Daoy (cell line): ENCODE data around the gene AKNA. TPM values are rescaled to one million over a fixed set of nuclear protein-coding genes. Genes with fewer than 3 reads are reported as not detected.

Source experiments
- DNase-seq: peaks from one replicate; pipeline ENCODE4 v3.0.0-alpha.2; 2015; ENCODE audit warnings: low read depth
- total RNA-seq: library from RNA; depleted of rRNA; stranded (reverse); fragments of >200 nt; shearing (Covaris generic); gene quantifications from 2 replicates; pipeline ENCODE4 v1.2.3, GENCODE V29; 2014

Gene AKNA
- total RNA-seq, 1 experiment from 2014 or later, result 1.5 TPM

DNA sequence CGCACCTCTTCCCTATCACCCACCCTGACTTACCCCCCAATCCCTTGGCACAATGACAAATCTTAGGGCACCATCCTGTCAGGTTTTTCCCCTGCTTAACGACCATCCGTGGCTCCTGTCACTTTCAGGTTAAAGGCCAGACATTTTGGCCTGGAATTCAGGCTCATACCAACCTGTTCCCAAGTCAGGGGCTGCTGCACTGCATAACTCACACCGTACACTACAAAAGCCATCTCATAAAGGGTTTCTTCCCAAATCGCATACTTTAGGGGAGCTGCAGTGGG lies 7.5 kb upstream of the AKNA start:
- DNase-seq, result no peak

DNA sequence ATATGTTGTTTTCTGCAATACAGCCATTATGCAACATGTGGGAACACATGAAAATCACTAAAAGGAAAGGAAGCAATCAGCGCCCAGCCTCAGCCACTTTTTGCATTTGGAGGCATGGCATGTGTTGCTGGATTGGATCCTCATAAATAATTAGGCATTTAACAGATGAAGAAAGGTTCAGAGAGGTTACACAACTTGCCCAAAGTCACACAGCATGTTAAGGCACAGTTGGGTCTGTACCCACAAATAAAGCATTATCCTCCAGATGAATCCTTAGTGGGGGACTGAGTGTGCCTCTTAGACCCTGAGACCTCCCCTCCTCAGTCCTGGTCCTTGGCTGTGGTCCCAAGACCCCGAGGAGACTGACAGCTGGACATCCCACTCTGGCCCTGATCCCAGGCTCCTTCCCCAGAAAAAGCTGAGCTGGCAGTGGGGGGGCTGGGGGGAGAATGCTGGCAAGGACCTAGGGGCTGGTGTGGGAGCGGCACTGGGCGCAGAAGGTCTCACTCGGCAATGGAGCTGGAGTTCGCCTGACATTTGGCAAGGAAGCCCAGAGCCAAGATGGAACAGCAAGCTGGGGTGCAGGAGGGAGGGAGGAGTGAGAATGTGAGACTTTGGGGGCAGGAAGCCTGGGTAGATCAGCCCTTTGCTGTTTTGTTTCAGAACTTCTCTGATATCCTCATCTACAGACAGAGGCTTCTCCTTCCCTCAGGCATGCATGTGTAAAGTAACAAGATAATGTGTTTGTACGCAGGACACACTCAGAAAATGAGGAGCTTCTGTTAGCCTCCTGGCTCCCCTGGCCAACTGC lies 6.9 kb upstream of the AKNA start:
- DNase-seq, result no peak

DNA sequence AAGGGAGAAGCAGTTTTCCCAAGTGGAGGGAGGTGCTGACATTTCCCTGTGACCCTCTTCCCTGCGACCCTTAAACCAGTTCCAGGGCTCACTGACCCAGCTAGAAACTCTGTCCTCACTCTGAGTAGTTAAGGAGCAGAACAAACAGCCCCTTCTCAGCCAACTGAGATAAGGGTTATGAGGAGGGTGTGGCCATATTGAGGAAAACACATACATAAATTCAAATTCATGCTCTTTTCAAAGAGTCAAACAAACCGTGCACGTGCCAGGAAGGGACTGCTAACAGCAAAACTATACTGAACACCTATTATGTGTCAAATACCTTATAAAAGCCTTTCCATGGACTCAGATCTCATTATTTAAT lies 4.9 kb upstream of the AKNA start:
- DNase-seq, result no peak

DNA sequence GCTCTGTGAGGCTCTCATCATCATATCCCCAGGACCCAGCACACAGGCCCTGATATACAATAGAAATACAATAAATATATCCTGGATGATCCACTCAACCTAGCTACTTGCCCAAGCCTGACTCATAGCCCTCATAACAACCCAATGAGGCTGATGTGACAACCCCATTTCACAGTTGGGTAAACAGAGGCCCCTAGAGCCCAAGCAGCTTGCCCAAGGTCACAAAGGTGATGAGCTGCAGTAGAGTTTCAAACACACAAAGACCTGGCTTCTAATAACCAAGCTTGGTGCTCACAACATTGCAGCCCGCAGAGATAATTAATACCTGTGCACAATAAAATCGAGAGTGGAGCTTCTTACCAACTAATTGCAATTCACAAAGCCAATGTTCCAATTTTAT lies 3.2 kb upstream of the AKNA start:
- no peak for DNase-seq

DNA sequence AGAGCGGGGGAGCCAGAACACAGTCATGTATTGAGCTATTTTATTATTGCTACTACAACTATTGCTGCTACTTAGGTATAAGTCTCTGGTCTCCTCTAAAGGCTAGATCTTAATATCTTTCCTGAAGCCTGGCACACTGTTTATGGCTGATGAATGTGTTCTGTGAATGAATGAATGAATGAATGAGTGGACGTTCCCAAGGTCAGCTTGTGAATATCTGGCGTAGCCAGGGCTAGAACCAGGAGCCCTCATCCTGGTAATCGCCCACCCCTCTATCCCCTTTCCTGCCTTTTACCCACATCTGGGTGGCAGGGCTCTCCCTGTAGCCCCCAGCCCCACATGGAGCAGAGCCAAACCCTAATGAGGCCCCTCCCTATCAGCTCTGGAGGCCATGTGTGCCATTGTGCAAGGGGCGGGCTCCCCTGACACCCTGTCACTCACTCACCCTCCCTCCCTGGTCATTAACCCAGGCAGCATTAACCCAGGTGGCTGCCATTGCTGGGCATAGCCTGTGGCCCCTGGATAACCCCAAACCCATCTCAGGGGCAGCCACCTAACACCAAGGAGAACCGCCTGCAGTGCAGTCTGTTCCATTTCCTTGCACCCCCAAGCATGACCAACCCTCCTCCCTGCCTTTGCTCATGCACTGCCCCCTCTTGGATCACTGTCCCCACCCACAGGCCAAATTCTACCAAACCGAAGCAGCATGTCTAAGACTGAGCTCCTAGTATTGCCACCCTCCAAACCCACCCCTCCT lies 2.0 kb upstream of the AKNA start:
- no peak for DNase-seq

DNA sequence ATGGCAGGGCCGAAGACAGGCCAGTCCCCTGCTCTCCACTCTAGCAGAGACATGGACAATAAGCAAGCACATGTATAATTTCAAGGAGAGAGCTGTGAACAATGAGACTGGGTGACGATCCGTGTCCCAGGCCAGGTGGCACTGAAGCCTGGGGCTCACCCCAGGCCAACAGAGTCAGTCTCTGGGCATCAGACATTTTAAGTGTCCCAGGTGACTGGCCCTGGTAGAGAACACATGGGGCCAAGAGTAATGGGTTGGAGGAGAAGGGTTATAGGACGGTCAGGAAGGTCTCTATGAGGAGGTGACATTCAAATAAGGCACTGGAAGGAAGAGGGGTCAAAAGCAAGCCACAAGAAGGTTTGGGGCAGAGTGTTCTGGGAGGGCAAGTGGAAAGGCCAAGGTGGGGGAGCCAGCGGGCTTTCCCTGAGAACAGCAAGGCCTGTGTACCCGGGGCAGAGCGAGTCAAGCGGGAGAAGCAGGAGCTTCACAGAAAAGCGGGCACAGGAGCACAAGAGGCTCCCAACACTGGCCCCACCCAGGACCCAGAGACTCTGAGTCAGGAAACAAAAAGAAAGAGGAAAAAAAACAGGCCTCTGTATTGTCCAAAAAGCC lies 1.1 kb upstream of the AKNA start:
- no peak for DNase-seq

DNA sequence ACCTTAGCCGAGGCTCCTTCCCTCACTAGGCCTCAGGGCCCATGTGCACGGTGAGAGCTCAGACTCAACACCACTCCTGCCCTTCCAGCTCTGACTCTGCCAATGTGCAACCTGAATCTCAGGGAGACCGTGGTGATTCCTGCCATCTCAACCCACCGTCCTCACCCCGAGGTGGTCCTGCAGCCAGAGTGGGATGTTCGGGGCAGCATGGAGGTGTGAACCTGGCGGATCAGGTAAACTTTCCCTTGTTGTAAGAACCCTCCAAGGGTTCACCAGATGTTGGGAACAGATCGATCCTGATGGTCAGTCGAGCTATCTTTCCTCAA lies 538 bp upstream of the AKNA start:
- no peak for DNase-seq

DNA sequence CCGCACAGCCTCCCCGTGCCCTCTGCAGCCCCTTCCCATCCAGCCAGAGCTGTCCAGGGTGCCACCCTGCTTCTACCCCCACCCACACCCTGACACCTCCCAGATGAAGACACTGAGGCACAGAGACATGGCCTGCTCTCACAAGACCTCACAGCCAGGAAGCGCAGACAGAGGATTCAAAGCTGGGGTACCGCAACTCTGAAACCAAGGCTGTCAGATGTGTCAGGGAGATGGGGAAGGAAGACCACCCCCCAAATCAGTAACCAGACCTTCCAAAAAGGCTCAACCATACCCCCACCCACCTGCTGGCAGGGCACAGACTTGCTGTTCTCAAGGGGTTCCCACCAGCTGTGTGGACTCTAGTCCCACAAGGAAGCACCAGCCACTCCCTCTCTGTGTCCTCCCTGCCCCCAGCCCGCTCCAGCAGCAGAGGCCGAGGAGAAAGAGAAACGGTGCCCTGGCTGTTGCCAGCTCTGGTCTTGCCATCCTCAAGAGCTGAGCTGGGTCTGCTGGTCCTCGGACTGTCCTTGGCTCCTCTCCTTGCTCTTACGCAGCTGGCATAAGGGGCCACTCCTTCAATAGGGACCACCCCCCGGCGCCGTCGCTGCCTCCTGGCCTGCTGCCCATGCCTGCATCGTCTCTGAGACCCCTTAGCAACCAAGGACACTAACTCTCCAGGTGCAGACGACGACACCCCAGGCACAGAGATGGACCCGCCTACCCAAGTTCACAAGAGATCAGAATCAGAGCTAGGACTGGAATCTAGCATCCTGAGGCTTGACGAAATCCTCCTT lies 699 bp downstream of the AKNA start:
- no peak for DNase-seq

DNA sequence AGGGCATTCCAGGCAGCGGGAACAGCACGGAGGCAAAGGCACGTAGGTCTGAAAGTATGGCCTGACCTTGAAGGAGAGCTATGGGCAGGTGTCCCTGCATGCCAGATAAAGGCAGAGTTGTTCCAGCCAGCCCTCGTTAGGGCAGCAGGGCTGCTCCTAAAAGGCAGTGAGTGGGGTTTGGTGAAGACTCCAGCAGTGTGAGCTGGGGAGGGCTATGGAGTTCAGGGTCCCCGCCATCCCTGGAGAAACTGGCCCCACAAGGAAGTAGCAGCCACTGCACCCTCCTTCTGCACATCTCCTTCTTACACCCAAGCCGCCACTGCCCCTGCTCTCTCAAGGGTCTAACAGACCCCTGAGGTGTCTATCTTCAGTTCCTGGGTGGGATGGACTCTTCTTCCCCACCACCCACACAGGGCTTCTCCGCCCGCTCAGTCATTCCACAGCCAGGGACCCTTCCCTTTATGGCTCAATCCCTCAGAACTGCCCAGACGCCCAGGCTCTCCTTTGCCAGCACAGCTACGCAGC lies 1.4 kb downstream of the AKNA start:
- no peak for DNase-seq

DNA sequence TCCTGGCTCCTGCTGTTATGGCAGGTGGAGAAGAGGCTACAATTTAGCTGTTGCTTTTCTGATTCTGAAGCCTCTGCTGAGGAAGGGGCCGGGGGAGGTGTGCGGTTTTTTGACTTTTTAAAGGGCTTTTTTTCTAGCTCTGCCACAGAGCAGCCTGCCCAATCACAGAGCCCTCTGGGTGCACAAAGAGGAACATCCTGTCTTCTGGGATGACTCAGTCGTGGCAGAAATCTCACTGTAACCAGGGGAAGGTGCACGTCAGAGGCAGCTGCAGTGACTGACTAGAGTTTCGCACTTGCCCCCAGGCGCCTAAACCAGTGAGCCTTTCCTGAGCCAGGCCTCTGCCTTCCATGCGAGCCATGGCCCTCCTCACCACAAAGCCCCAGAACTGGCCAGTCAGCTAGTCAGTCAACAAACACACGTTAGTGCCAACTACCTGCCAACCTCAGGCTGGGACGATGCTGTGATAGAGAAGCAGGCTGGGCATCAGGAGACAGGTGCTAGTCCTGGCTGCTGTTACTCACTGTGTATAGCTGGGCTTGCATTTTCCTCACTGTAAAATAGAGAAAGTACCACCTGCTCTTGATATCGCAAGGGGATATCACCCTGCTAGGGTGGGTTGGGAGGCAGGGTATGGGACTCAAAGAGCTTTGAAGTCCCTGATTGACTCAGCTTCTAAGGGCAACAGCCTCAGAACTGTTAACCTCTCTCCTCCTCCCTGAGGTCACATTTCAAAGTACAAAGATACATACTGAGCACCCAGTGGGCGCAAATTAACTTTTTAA lies 2.2 kb downstream of the AKNA start:
- DNase-seq, result peak; percentile 95

DNA sequence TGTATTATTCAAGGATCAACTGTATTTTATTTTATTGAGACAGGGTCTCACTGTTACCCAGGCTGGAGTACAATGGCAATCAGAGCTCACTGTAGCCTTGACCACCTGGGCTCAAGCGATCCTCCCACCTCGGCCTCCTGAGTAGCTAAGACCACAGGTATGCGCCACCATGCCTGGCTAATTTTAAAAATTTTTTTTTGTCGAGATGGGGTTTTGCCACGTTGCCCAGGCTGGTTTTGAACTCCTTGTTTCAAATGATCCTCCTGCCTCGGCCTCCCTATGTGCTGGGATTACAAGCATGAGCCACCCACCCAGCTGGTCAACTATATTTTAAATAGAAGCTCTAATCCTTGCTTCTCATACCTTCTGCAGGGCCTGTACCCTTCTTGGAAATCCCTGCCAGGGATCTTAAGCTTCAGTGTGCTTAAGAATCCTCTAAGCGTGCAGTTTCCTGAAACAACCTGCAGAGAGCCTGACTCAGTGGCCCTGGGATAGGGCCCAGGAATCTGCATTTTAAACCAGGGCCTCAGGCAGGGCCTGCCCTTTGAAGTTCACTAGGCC lies 2.9 kb downstream of the AKNA start:
- DNase-seq, result no peak

DNA sequence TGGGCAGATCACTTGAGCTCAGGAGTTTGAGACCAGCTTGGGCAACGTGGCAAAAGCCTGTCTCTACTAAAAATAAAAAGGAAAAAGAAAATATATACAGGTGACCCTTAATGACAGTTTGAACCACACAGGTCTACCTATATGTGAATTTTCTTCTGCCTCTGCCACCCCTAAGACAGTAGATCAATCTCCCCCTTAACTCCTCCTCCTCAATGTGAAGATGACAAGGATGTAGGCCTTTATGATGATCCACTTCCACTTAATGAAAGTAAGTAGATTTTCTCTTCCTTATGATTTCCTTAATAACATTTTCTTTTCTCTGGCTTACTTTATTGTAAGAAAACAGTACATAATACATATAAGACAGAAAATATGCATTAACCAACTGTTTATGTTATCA lies 3.4 kb downstream of the AKNA start:
- DNase-seq, result no peak

DNA sequence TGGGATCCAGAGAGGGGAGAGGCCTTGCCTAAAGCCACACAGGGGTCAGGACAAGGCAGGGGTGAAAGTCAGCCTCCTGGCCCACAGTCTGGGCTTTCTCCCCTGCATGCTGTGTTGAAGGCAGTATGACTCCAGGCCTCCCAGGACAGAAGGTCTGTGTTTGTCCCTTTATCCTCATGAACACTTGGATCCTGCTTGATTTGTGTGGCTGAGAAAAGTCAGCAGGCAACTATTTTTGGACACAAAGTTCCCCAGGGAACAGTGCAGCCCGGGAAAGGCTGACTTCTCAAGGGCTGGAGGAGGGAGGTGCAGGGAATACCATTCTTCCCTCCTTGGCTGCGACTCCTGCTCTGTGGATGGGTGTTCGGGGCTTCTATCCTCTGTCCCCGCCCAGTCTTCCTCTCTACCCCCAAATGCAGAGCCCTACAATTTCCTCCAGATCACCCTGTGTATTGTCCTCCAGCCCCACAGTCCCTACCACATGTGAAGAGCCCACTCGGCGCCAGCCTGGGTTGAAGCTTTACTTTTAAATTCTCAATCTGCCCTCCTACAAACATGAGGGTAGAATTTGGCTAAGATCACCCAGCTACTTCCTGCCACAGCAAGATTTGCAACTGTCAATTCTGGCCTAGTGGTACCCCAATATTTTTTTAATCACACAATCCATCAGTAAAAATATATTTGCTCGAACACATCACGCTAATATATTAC lies 4.1 kb downstream of the AKNA start:
- DNase-seq, result no peak

DNA sequence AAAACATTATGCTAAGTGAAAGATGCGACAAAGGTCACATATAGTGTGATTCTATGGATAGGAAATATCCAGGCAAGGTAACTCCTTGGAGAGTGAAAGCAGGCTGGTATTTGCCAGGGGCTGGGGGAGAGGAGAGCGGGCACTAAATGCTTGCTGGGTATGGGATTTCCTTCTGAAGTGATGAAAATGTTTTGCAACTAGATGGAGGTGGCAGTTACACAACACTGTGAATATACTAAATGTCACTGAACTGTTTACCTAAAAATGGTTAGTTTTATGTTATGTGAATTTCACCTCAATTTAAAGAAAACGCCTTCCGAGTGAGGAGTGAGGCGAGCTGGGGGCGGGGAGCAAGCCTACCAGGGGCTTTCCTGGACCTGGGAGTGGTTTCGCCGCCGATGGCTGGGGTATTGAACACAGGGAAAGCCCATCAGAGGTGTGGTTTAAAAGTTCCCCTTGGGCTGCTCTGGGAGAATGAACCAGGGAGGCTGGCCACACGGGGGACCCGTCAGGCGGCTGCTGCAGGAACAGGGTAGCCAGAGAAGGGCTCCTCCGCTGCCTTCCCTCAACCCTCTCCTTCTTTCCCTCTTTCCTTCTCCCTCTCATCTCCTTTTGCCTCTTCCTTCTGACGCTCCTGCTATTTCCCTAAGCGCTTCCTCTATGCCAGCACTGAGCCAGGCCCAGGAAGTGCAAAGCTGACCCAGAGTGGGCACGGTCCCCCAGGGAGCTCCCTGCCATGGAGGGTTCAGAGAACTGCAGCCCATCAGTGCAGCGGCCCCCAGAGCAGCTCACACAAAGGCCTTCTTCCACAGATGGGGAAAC lies 4.9 kb downstream of the AKNA start:
- no peak for DNase-seq

DNA sequence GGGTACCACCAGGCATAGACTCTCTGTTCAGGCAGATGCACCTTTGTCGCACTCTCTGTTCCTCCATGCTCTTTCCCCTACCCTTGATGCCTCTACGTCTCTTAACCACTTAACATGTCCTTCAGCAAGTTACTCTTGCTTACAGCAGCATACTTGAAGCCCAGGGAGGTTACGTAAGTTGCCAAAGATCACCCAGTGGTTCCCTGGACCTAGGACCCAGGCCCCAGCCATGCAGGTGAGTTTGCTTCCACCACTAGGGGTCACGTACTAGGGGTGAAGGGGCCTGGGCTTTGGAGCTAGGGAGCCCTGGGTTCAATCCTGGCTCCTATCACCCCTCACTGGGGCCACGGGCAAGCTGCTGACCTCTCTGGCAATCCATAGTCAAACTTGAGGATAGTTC lies 8.9 kb downstream of the AKNA start:
- DNase-seq, result no peak

DNA sequence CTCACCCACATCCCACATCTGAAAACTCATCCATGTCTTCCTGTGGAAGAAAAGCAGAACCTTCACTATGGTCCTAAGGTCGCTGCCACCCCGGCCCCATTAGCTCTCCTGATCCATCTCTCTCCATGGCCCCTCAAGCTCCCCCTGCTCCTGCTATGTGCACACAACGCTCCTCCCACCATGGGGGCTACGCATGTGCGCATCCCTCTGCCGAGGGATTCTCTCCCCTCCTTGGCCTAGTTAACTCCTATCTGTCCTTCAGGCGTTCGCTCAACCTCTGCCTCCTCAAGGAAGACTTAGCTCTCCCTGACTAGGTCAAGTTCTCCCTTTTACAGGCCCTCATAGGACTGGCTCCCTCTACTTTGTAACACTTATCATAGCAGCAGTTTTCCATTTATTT lies 9.8 kb downstream of the AKNA start:
- DNase-seq, result no peak

DNA sequence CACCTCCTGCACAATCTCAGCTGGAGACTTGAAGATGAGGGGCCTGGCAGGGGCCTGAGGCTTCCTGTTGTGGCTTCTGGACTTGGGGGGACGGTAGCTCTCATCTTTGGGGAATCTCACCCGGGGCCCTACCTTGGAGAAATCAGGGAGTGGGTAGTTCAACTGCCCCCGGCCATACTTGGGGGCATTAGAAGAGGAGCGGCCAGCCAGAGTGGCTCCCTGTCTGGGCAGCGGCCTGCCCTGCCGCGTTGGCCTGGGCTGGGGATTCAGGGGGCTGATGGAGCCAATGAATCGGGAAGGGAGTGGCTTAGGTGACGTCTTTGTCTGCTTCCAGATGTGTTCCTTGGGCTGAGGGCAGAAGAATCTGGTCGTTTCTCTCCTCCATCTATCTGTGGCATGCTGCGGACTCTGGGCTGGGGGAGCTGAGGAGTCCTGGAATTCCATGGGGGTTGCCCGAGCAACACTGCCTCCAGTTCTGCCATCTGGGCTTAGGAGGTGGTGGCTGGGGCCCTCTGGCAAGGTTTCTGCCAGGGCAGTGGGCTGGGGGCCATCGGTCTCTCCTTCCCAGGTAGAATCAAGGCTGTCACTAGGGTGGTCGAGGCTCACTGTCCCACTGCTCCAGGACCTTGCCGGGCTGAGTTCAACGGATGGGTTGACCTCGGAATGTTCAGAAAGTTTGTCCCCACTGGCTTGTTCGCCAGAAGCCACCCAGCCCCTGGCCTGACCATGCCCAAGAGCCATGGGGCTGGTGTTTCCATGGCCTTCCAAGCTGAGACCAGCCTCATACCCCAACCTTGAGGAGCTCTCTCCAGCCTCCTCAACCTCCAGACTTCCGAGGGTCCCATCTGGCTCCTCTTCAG lies 11.0 kb downstream of the AKNA start:
- no peak for DNase-seq

DNA sequence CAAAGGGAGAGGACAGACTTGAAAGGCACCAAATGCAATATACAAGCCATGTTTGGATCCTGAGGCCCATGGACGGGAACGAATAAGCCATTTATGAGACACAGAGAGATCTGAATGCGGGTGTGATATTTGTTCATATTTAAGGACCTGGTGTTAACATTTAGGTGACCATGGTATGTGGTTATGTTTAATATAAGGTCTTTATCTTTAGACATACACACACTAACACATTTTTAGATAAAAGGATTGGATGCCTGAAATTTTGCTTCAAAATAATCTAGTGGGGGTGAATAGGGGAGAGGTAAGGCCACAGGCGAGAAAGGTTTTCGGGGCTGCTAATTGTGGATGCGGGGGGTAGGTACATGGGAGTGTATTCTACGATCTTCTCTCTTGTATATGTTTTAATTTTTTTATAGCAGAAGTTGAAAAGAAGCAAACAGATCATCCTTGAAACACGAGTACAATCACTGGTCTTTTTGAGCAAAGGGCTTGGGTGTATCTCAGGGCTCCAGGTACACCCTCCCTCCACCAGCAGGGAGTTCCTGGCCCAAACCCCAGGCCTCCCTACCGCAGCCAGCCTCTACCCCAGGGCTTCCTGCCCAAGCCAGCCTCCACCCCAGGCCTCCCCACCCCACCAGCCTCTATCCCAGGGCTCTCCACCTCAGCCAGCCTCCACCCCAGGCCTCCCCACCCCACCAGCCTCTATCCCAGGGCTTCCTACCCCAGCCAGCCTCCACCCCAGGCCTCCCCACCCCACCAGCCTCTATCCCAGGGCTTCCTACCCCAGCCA lies 12.2 kb downstream of the AKNA start:
- no peak for DNase-seq
